H9 (cell line): ENCODE measurements around the gene MALSU1. TPM values are rescaled to one million over a fixed set of nuclear protein-coding genes. Genes with fewer than 3 reads are reported as not detected.
A peak's percentile ranks its signal among the peaks of the same experiment; 100 is the strongest.

Experiments
- DNase-seq: peaks from one replicate; pipeline ENCODE4 v3.0.0-alpha.2; 2017
- H2AFZ ChIP-seq: one replicate; pipeline ENCODE4 v1.6.1; 2013; ENCODE audit warnings: mild to moderate bottlenecking, low read length, control low read depth, moderate library complexity
- H2AK5ac ChIP-seq: 2 replicates; pipeline ENCODE4 v1.6.1; 2013; ENCODE audit warnings: low read length, control low read depth, mixed read lengths; ENCODE audit not compliant: insufficient read length
- H2BK120ac ChIP-seq: one replicate; pipeline ENCODE4 v1.6.1; 2013; ENCODE audit warnings: low read depth, mild to moderate bottlenecking, low read length, control low read depth, inconsistent platforms; ENCODE audit not compliant: poor library complexity, severe bottlenecking
- H2BK12ac ChIP-seq: 2 replicates; pipeline ENCODE4 v1.6.1; 2013; ENCODE audit warnings: low read length, control low read depth, mixed read lengths, low read depth; ENCODE audit not compliant: insufficient read length
- H2BK15ac ChIP-seq: 2 replicates; pipeline ENCODE4 v1.6.1; 2013; ENCODE audit warnings: low read depth, low read length, control low read depth
- H2BK20ac ChIP-seq: one replicate; pipeline ENCODE4 v1.6.1; 2013; ENCODE audit warnings: low read depth, mild to moderate bottlenecking, low read length, control low read depth, inconsistent platforms; ENCODE audit not compliant: poor library complexity, severe bottlenecking
- H2BK5ac ChIP-seq: 2 replicates; pipeline ENCODE4 v1.6.1; 2013; ENCODE audit warnings: low read length, control low read depth, mixed read lengths; ENCODE audit not compliant: insufficient read length
- H3K14ac ChIP-seq: 2 replicates; pipeline ENCODE4 v1.6.1; 2013; ENCODE audit warnings: low read length, control low read depth; ENCODE audit not compliant: insufficient read depth
- H3K18ac ChIP-seq: 2 replicates; pipeline ENCODE4 v1.6.1; 2013; ENCODE audit warnings: low read depth, mild to moderate bottlenecking, mixed read lengths, low read length, control low read depth; ENCODE audit not compliant: insufficient read length
- H3K23ac ChIP-seq: 2 replicates; pipeline ENCODE4 v1.6.1; 2013; ENCODE audit warnings: low read length, control low read depth, mixed read lengths, low read depth; ENCODE audit not compliant: insufficient read length
- H3K23me2 ChIP-seq: 2 replicates; pipeline ENCODE4 v1.6.1; 2013; ENCODE audit warnings: low read depth, mild to moderate bottlenecking, mixed read lengths, low read length, control low read depth; ENCODE audit not compliant: insufficient read length, poor library complexity, severe bottlenecking
- H3K27ac ChIP-seq: 2 replicates; pipeline ENCODE4 v1.5.1; 2013; ENCODE audit warnings: low read length, control low read depth, mixed read lengths, low read depth; ENCODE audit not compliant: insufficient read length
- H3K27me3 ChIP-seq: 2 replicates; pipeline ENCODE4 v1.6.1; 2013; ENCODE audit warnings: low read length, control low read depth, inconsistent platforms; ENCODE audit not compliant: insufficient read depth
- H3K4ac ChIP-seq: 2 replicates; pipeline ENCODE4 v1.6.1; 2013; ENCODE audit warnings: low read depth, mild to moderate bottlenecking, control low read depth, inconsistent platforms, low read length, moderate library complexity
- H3K4me1 ChIP-seq: 2 replicates; pipeline ENCODE4 v1.6.1; 2013; ENCODE audit warnings: low read length, control low read depth, inconsistent platforms; ENCODE audit not compliant: insufficient read depth
- H3K4me2 ChIP-seq: 2 replicates; pipeline ENCODE4 v1.6.1; 2013; ENCODE audit warnings: low read length, control low read depth, mixed read lengths; ENCODE audit not compliant: insufficient read length, insufficient read depth
- H3K56ac ChIP-seq: 2 replicates; pipeline ENCODE4 v1.6.1; 2013; ENCODE audit warnings: low read depth, mild to moderate bottlenecking, mixed read lengths, low read length, control low read depth; ENCODE audit not compliant: insufficient read length
- H3K79me1 ChIP-seq: 2 replicates; pipeline ENCODE4 v1.6.1; 2013; ENCODE audit warnings: low read depth, mild to moderate bottlenecking, moderate library complexity, low read length, control low read depth, inconsistent platforms; ENCODE audit not compliant: insufficient read depth, poor library complexity, severe bottlenecking
- H3K79me2 ChIP-seq: 2 replicates; pipeline ENCODE4 v1.6.1; 2013; ENCODE audit warnings: low read length, control low read depth, inconsistent platforms; ENCODE audit not compliant: insufficient read depth
- H3K9ac ChIP-seq: 2 replicates; pipeline ENCODE4 v1.6.1; 2013; ENCODE audit warnings: low read length, control low read depth, mixed read lengths; ENCODE audit not compliant: insufficient read length; ENCODE audit errors: extremely low read depth
- H3K9me3 ChIP-seq: one replicate; pipeline ENCODE4 v1.6.1; 2013; ENCODE audit warnings: low read depth, low read length, inconsistent platforms; ENCODE audit not compliant: control insufficient read depth
- H3T11ph ChIP-seq: one replicate; pipeline ENCODE4 v1.6.1; 2013; ENCODE audit warnings: mild to moderate bottlenecking, low read length, control low read depth, inconsistent platforms
- H4K20me1 ChIP-seq: one replicate; pipeline ENCODE4 v1.6.1; 2013; ENCODE audit not compliant: control insufficient read depth, insufficient read length, insufficient read depth
- H4K5ac ChIP-seq: 2 replicates; pipeline ENCODE4 v1.6.1; 2013; ENCODE audit warnings: low read depth, mild to moderate bottlenecking, mixed read lengths, low read length, control low read depth; ENCODE audit not compliant: insufficient read length
- H4K8ac ChIP-seq: replicated peaks from 2 replicates; pipeline ENCODE4 v1.6.1; 2013; ENCODE audit warnings: low read length, control low read depth, mixed read lengths, low read depth; ENCODE audit not compliant: insufficient read length
- H4K91ac ChIP-seq: 2 replicates; pipeline ENCODE4 v1.6.1; 2013; ENCODE audit warnings: low read depth, mild to moderate bottlenecking, moderate library complexity, mixed read lengths, low read length, control low read depth; ENCODE audit not compliant: insufficient read length
- H3K27ac Mint-ChIP-seq, 3 experiments: 2 replicates in 2 of 3; 3 replicates in 1 of 3; pipeline ENCODE4 v1.8.0; 2020 to 2021; ENCODE audit warnings: mixed read lengths in 3 of 3, mild to moderate bottlenecking in 1 of 3, moderate library complexity in 1 of 3
- H3K27me3 Mint-ChIP-seq: 2 replicates; pipeline ENCODE4 v1.8.0; 2021; ENCODE audit warnings: low read depth, mild to moderate bottlenecking, moderate library complexity, mixed read lengths
- H3K36me3 Mint-ChIP-seq, 3 experiments: 2 replicates in 2 of 3; 3 replicates in 1 of 3; pipeline ENCODE4 v1.8.0; 2020 to 2021; ENCODE audit warnings: low read depth in 3 of 3, mixed read lengths in 3 of 3; ENCODE audit not compliant: insufficient read depth in 1 of 3
- H3K4me1 Mint-ChIP-seq, 2 experiments: 2 replicates each; pipeline ENCODE4 v1.8.0; 2020; ENCODE audit warnings: mixed read lengths in 2 of 2
- H3K4me3 Mint-ChIP-seq, 2 experiments: 2 replicates in 1 of 2; 3 replicates in 1 of 2; pipeline ENCODE4 v1.8.0; 2020 to 2021; ENCODE audit warnings: mild to moderate bottlenecking in 2 of 2, mixed read lengths in 2 of 2, moderate library complexity in 1 of 2
- H3K9me3 Mint-ChIP-seq, 2 experiments: 2 replicates in 1 of 2; 3 replicates in 1 of 2; pipeline ENCODE4 v1.8.0; 2020; ENCODE audit warnings: mild to moderate bottlenecking in 2 of 2, mixed read lengths in 2 of 2, moderate library complexity in 1 of 2
- WGBS: extraction: QIAGEN DNeasy Blood & Tissue Kit; methylation state at CpG from one replicate; pipeline ENCODE4 v1.1.7; 2013; ENCODE audit warnings: missing lambda C conversion rate, low lambda C conversion rate, mixed read lengths; ENCODE audit not compliant: insufficient read length; ENCODE audit errors: extremely low coverage; 5-methylcytosine and 5-hydroxymethylcytosine counted together
- total RNA-seq: library from RNA; stranded (reverse); gene quantifications from 2 replicates; pipeline ENCODE4 v1.2.1, GENCODE V29; 2021
- TF ChIP-seq, protein P1 (sequence below): fragments of 200-600 bp; sonication (generic); conservative IDR thresholded peaks from 3 replicates; pipeline ENCODE4 v1.8.0; 2021; ENCODE audit warnings: antibody characterized with exemption, mild to moderate bottlenecking

Gene MALSU1
- total RNA-seq, 1 experiment from 2014 or later = 83.4 TPM

DNA sequence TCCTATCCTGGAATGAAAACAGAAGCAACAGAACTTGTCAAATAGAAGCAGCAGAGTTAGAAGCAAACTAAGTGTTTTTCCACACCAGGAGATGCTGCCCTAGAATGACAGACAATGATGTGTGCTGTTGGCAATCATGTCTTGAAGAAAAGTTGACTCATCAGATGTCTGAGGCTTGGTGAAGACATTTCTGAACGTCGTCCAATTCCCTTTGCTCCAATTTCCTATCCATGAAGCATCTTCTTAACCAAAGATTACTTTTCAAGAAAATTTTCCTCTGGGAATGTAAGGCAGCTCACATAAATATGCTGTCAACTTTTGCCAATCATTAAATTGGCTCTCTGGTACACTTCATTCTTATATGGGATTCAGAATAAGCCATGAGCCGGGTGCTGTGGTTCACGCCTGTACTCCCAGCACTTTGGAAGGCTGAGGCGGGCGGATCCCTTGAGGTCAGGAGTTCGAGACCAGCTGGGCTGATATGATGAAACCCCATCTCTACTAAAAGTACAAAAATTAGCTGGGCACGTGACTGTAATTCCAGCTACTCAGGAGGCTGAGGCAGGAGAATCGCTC, 34.6 kb downstream of the MALSU1 start:
- H2BK20ac ChIP-seq = no peak overlapping the region
- H3T11ph ChIP-seq = no peak overlapping the region
- H2BK5ac ChIP-seq = no peak overlapping the region
- WGBS = no CpG with 5 or more reads among the region's 9 CpGs
- H3K27me3 ChIP-seq = no peaks in the 10 kb centered on the region
- no peaks in the 10 kb centered on the region for H3K23me2 ChIP-seq
- H2AFZ ChIP-seq = no peak overlapping the region
- H3K79me2 ChIP-seq = no peaks in the 10 kb centered on the region
- H2BK12ac ChIP-seq = no peak overlapping the region
- no peak overlapping the region for H3K4me2 ChIP-seq
- no peak overlapping the region for H2BK120ac ChIP-seq
- H4K20me1 ChIP-seq = no peaks in the 10 kb centered on the region
- H3K4me1 ChIP-seq = no peaks in the 10 kb centered on the region
- H4K91ac ChIP-seq = no peak overlapping the region
- H4K8ac ChIP-seq = no peak overlapping the region
- no peaks in the 10 kb centered on the region for H3K79me1 ChIP-seq
- H3K14ac ChIP-seq = no peak overlapping the region
- H3K18ac ChIP-seq = no peak overlapping the region
- Mint-ChIP-seq H3K4me1 (peaks cover 0 to 3% of the 10 kb centered on the region in 2 experiments; a peak in 1 of 4 replicates), H3K36me3 (peaks cover 64 to 96% (median 94%) of the 10 kb centered on the region in 3 experiments), H3K27ac (peak overlapping the region in 2 of 3 experiments; percentile 1 to 51; a peak in 3 of 7 replicates), H3K4me3 (no peak overlapping the region), H3K9me3 (no peaks in the 10 kb centered on the region), H3K27me3 (no peaks in the 10 kb centered on the region)
- no peak overlapping the region for H3K9ac ChIP-seq
- DNase-seq = no peak
- no peak overlapping the region for H4K5ac ChIP-seq
- H3K4ac ChIP-seq = no peak overlapping the region
- no peaks in the 10 kb centered on the region for H3K9me3 ChIP-seq
- TF ChIP-seq, protein P1, sequence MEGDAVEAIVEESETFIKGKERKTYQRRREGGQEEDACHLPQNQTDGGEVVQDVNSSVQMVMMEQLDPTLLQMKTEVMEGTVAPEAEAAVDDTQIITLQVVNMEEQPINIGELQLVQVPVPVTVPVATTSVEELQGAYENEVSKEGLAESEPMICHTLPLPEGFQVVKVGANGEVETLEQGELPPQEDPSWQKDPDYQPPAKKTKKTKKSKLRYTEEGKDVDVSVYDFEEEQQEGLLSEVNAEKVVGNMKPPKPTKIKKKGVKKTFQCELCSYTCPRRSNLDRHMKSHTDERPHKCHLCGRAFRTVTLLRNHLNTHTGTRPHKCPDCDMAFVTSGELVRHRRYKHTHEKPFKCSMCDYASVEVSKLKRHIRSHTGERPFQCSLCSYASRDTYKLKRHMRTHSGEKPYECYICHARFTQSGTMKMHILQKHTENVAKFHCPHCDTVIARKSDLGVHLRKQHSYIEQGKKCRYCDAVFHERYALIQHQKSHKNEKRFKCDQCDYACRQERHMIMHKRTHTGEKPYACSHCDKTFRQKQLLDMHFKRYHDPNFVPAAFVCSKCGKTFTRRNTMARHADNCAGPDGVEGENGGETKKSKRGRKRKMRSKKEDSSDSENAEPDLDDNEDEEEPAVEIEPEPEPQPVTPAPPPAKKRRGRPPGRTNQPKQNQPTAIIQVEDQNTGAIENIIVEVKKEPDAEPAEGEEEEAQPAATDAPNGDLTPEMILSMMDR = no peak
- H2BK15ac ChIP-seq = no peak overlapping the region
- no peak overlapping the region for H3K56ac ChIP-seq
- no peak overlapping the region for H3K23ac ChIP-seq
- no peak overlapping the region for H2AK5ac ChIP-seq
- H3K27ac ChIP-seq = no peak overlapping the region
